EL (cell line): ENCODE results near the gene SNX10.

Source experiments
- DNase-seq: peaks from one replicate; pipeline ENCODE4 v3.0.0-alpha.2; 2016

The SNX10 gene

DNA sequence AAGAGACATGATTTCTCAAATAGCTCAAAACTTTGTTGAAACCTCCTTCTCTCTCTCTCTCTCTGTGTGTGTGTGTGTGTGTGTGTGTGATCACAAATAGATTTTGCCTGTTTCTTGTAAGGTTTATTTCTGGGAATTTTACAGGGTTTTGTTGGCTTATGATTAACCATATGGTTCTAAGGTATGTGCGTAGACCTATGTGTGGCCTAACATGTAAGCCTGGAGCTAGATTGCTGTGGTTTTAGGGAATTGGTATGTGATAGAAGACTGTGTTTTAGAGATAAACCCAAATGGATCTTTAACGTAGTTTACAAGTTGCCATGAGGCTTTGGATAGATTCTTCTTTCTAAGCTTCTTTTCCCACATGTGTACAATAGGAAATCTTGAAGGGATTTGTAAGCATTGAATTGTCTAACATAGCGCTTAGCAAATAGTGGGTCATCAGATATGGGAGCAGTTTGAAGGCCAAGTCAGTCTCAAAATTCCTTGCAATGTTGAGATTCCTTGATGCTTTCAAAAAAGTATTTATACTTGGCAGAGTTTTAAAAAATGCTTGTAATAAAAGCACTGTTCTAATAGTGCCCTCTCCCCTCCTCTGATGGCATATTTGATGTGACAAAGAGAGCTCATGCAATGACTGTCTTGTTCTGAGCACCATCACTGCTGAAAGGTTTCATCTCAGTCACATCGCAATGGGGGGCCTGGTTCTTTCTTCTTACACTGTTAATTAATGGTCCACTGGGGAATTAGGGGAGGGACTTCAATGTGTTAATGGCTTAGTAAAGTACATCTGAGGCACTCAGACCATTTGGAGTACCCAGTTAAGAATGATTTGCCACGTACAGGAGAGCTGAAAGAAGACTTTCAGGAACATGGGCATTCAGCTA lies 118.2 kb downstream of the SNX10 start:
- DNase-seq: no peak

DNA sequence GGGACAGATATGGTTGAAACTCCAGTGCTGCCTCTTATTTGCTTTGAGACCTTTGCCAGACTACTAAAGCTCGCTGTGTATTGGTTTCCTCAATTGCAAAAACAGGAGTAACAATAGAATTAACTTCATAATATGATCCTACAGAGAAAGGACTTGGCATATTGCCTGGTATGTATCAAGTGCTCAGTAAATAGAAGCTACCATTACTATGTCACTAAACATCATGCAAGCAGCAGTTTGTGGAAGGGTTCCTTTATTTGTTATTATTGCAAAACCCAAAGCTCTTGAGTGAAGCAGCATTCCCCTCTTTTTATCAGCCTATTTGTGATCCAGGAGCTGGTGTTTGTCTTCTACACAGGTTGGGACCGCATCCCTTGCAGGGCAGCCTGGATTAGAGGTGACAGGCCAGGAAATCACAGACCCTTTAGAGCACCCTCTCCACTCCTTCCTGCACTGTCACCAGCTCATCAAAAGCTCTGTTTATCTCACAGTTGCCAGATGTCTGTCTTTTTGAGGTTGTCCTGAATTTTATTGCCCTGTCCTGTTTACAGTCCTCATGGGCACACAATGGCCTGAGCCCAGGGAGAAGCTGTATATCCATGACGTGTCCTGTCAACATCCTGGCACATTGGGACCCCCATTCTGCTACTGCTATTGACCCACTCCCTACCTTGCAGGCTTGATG lies 121.5 kb downstream of the SNX10 start:
- DNase-seq: no peak

DNA sequence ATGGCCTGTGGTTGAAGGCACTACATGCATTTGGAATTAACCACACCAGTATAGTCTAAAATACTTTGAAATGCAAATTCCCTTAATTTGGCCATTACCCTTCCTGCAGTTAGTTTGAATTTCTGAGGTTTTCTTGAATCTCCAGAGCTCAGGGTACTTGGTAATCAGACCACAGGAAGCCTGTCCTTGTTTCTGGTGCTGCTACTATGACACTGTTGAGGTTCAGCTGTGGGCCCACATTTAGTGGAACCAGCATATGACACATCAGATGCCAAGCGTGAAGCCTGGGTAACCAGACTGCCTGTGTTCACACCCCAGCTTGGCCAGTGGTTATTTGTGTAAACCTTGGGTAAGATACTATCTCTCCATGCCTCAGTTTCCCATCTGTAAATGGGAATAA lies 124.3 kb downstream of the SNX10 start:
- DNase-seq: no peak

DNA sequence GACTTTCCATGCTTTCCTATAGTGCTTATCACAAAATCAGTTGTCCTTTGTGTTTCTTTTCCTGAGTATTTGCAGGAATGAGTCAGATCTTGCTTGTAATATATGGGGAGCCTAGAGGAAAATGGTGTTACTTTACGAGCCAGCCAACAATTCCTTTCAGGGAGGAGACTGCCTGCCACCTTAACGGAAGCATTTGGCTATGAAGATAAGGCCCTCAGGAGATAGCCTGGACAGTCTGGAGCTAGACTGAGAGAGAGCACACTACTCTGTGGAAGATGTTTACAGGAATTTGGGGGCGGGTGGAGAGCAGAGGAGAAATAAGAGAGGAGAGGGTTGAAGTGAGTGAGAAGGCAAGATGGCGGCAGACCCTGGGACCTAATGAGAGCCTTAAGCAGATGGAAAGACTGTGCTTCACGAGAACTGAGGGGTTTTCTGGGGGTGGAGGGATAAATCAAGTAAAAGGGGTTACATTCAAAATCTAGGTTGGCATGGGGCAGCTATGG lies 126.3 kb downstream of the SNX10 start:
- no peak for DNase-seq

DNA sequence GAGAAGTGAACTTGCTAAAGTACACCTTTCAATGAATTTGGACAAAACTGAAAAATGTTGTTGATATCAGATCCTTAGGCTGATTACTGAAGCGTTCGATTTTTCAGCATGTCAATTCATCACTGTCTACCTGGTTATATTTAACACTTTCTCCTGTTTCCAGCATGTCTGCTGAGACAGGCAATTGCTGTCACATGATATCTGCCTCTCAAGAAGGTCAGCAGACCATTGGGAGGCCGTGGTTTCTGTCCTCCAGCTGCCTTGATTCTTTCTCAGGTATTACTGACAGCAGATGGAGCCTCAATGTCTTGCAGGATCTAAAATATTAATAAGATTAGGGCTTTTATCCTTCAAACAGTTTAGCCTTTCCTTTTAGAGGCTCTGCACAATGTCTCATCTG lies 127.5 kb downstream of the SNX10 start:
- DNase-seq: no peak

DNA sequence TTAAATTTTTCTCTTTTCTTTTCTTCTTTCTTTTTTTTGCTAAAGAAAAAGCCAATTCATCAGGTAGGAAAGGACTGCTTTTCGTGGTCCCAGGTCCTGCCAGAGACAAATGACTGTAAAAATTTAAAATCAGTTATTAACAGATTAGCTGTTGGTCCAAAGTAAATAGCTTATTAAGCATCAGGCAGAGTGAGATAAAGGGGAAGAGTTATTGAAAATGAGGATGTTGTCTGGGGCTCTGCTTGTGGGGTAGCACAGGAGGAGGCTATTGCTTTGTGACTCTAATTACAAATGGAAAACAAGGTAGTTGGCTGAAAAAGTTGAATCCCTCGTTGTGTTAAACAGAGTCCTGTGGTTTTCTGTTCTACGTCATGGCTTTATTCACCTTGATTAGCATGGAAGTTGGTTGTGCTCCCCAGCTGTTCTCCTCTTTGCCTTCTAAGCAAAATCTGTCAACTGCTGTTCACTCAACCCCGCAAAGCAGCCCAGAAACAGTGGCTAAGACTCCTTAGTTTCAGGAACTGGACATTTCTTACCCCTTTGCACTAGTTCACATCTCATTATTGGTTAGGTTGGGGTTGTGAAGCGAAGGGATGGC lies 128.9 kb downstream of the SNX10 start:
- DNase-seq: no peak

DNA sequence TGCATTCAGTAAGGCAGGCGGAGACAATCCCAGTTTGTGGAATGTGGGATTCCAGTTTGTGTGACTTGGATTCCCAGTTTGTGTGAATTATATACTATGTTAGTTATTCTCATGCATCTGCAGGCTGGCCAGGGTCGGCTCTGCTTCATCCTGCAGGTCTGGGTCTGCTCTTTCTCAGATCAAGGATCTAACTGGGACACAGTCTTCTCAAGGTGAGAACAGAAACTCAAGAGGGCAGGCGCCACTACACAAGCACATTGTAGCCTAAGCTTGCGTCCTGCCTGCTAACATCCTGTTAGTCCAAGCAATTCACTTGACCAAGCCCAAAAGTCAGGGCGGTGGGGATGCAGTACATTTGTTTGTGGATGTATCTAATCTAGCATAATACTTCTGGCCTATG lies 131.1 kb downstream of the SNX10 start:
- no peak for DNase-seq

DNA sequence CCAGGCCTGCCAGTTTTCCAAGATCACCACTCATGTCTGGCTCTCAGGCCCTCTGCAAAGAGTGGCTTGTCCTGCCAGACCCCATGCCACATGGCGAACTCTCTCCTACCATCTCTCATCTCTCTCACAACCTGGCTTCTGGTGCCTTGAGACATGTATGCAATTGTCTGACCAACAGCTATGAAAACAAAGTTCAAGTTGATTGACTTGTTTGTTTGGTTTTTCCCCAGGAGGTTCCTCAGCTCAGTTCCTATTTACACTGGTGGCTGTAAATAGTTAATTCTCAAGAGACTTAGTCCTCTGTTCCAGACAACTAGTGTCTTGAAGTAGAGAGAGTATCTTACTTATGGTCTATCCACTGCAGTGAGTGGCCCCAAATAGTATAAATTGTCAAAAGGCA lies 131.8 kb downstream of the SNX10 start:
- DNase-seq: no peak
